ENCODE results near the gene MAPK8IP2.

Gene MAPK8IP2

GRCh38 chr22:50600538-50600937 lies at the start of gene MAPK8IP2:
Gene MAPK8IP2 (plus strand): TSS chr22:50600793. CDS start chr22:50600819, 26 bp downstream.
- no peaks in the 10 kb centered on the region for H3K9me3 ChIP-seq (ENCODE audit: severe bottlenecking)
- peak; percentile 27; the same call in 1 of the 3 replicates for ATAC-seq (ENCODE audit: low read depth)
- H3K27me3 ChIP-seq (ENCODE audit: insufficient read depth, poor library complexity, severe bottlenecking) = peaks cover 35% of the 10 kb centered on the region
- H3K36me3 ChIP-seq (ENCODE audit: low read depth) = no peaks in the 10 kb centered on the region
- no peak within 1 kb of the TSS for H3K27ac ChIP-seq (ENCODE audit: poor library complexity, severe bottlenecking)
- TF ChIP-seq CTCF (IDR thresholded peaks at IDR 0.05; ENCODE audit: poor library complexity, severe bottlenecking) = no peak
- H3K4me1 ChIP-seq (ENCODE audit: insufficient read depth, poor library complexity, severe bottlenecking) = no peaks in the 10 kb centered on the region
- no peak for DNase-seq (ENCODE audit: low spot score)
- H3K4me3 ChIP-seq (ENCODE audit: severe bottlenecking) = peak within 1 kb of the TSS; percentile 21

GRCh38 chr22:50551160-50551752 lies 49.3 kb upstream of the MAPK8IP2 start:
- no peak for TF ChIP-seq CTCF (IDR thresholded peaks at IDR 0.05; ENCODE audit: poor library complexity, severe bottlenecking)

GRCh38 chr22:50553310-50553709 lies 47.3 kb upstream of the MAPK8IP2 start:
- TF ChIP-seq CTCF (IDR thresholded peaks at IDR 0.05; ENCODE audit: poor library complexity, severe bottlenecking) = no peak

More at GRCh38 chr22:50551160-50551752, 49.3 kb upstream of the MAPK8IP2 start:
- no peaks in the 10 kb centered on the region for H3K4me1 ChIP-seq (ENCODE audit: insufficient read depth, poor library complexity, severe bottlenecking)
- H3K36me3 ChIP-seq (ENCODE audit: low read depth) = no peaks in the 10 kb centered on the region
- ATAC-seq (ENCODE audit: low read depth) (no peak), DNase-seq (ENCODE audit: low spot score) (no peak)
- H3K27ac ChIP-seq (ENCODE audit: poor library complexity, severe bottlenecking) = no peak overlapping the region
- no peaks in the 10 kb centered on the region for H3K27me3 ChIP-seq (ENCODE audit: insufficient read depth, poor library complexity, severe bottlenecking)
- H3K4me3 ChIP-seq (ENCODE audit: severe bottlenecking) = no peak overlapping the region
- no peaks in the 10 kb centered on the region for H3K9me3 ChIP-seq (ENCODE audit: severe bottlenecking)

GRCh38 chr22:50556703-50557102 lies 43.9 kb upstream of the MAPK8IP2 start:
- Histone ChIP-seq H3K4me3 (ENCODE audit: severe bottlenecking) (no peak overlapping the region), H3K9me3 (ENCODE audit: severe bottlenecking) (no peaks in the 10 kb centered on the region), H3K4me1 (ENCODE audit: insufficient read depth, poor library complexity, severe bottlenecking) (no peaks in the 10 kb centered on the region), H3K36me3 (ENCODE audit: low read depth) (no peaks in the 10 kb centered on the region), H3K27me3 (ENCODE audit: insufficient read depth, poor library complexity, severe bottlenecking) (no peaks in the 10 kb centered on the region), H3K27ac (ENCODE audit: poor library complexity, severe bottlenecking) (no peak overlapping the region)
- DNase-seq (ENCODE audit: low spot score) (no peak), ATAC-seq (ENCODE audit: low read depth) (no peak)
- TF ChIP-seq CTCF (IDR thresholded peaks at IDR 0.05; ENCODE audit: poor library complexity, severe bottlenecking) = no peak

More at GRCh38 chr22:50553310-50553709, 47.3 kb upstream of the MAPK8IP2 start:
- Histone ChIP-seq H3K27ac (ENCODE audit: poor library complexity, severe bottlenecking) (no peak overlapping the region), H3K9me3 (ENCODE audit: severe bottlenecking) (no peaks in the 10 kb centered on the region), H3K4me3 (ENCODE audit: severe bottlenecking) (no peak overlapping the region), H3K4me1 (ENCODE audit: insufficient read depth, poor library complexity, severe bottlenecking) (no peaks in the 10 kb centered on the region), H3K36me3 (ENCODE audit: low read depth) (no peaks in the 10 kb centered on the region), H3K27me3 (ENCODE audit: insufficient read depth, poor library complexity, severe bottlenecking) (no peaks in the 10 kb centered on the region)
- ATAC-seq (ENCODE audit: low read depth) (no peak), DNase-seq (ENCODE audit: low spot score) (no peak)

- Histone ChIP-seq H3K4me3 (ENCODE audit: severe bottlenecking) (no peak overlapping the region), H3K36me3 (ENCODE audit: low read depth) (no peaks in the 10 kb centered on the region), H3K4me1 (ENCODE audit: insufficient read depth, poor library complexity, severe bottlenecking) (no peaks in the 10 kb centered on the region), H3K27me3 (ENCODE audit: insufficient read depth, poor library complexity, severe bottlenecking) (no peaks in the 10 kb centered on the region), H3K27ac (ENCODE audit: poor library complexity, severe bottlenecking) (no peak overlapping the region), H3K9me3 (ENCODE audit: severe bottlenecking) (no peaks in the 10 kb centered on the region)
- ATAC-seq (ENCODE audit: low read depth) (no peak), DNase-seq (ENCODE audit: low spot score) (no peak)
- no peak for TF ChIP-seq CTCF (IDR thresholded peaks at IDR 0.05; ENCODE audit: poor library complexity, severe bottlenecking)
Observed at GRCh38 chr22:50560034-50560433, 40.6 kb upstream of the MAPK8IP2 start.

Measured in RWPE2 (cell line).